ENCODE measurements around the gene TAP2.
"Not testable (repeated sequence)": the region's sequence is repeated elsewhere in the genome, so short reads cannot be mapped to it uniquely, and the experiment has no call there.

Gene TAP2

DNA sequence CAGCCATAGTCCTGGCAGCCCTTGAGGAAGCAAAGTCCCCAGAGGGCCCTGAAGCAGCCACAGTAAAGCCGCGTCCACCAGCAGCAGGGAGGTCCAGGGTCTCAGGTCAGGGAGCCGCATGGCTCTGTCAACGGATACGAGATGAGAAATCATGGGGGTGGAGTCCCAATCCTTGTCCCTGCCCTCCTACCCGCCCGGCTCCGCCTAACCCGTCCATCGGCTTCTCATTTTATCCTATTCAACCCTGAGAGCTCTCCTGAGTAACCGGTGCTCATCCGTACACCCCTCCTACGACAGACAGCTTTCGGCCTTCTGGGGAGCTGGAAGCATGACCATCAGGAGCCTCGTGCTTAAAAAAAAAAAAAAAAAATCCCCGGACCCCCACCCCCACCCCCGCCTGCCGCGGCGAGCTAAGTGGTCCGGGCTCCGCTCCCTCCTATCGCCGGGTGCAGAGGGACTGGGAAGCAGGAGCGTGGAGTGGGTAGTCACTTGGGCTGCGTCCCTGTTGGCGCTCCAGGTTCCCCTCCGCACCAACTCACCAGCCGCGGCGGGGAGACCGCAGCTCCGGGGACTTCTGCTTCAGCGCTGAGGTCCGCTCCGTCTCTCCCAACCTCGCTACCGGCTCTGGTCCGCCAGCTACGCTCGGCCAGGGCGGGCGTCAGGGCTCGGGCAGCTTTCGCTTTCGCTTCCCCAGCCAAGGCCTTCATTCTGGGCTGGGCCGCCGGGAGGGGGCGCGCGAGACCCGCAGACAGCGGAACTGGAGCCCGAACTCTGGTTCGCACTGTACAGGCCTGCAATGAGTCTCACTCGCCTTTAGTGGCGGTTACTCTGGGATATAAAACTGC lies at the start of gene TAP2:
TSS of gene TAP2 (minus strand) at position 626 of the 845 bp plus-strand sequence. CDS start at position 120, 506 bp downstream.
- DNase-seq: peak; percentile 99

- no peak for DNase-seq
These were observed 49.1 kb upstream of the TAP2 start for GRCh38 chr6:32887616-32888015.

DNA sequence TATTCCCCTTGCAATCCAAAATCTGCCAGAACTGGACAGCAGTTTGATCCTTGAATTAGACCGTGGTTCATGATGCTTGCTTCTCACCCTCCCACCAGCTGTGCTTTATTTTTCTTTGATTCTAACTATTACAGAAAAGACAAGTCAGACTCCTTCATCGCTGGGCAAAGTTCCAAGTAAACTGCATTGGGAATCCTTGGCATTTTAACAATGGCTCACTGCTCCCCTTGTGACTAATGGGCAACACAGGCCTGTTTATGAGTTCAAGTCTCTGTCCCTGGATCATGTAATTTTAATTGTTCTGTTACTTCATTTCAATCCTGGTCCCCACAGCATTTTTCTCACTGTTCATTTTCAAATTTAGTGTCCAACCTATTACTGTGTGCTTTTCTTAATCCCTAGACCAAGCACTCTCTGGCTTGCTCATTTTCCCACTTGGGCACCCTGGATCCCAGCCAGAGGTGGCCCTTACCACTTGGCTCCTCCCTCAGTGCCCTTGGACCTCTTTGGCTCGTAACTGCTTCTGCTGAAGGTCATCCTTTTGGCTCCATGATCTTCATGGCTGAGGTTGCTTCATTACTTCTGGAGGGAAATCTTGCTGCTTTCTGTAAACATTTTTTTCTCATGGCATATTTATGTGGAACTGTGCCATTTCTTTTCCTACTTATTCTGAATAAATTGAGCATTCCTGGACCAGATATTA lies 48.3 kb upstream of the TAP2 start:
- no peak for DNase-seq

- DNase-seq: no peak
These were observed 47.3 kb upstream of the TAP2 start for GRCh38 chr6:32885698-32886286.

- no peak for DNase-seq
These were observed 45.2 kb upstream of the TAP2 start for GRCh38 chr6:32883789-32884188.

DNA sequence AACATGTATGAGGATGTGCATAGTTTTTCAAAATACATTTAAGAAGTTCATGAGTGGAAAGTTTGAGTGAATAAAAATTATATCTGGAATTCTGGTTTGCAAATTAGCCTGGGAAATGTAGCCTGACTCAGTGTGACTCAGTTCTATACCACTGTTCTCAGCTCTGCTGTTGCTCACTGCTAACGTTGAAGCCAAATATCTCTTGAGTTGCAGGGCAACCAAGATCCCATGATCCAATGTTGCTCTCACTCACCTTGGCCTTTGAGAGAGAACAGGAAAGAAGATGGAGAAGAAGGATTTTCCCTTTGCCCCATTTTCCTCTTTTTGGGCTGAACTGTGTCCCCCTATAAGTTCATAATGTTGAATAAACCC lies 44.3 kb upstream of the TAP2 start:
- DNase-seq: no peak

DNA sequence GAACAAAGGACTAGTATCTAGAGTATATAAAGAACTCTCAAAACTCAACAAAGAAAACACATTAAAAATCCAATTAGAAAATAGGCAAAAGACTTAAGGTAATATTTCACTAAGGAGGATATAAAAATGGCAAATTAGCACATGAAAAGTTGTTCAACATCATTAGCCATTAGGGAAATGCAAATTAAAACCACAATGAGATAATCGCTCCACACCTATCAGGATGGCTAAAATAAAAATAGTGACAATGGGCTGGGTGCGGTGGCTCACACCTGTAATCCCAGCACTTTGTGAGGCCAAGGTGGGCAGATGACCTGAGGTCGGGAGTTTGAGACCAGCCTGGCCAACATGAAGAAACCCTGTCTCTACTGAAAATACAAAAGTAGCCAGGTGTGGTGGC lies 42.4 kb upstream of the TAP2 start:
- not testable (repeated sequence) for DNase-seq

GRCh38 chr6:32879691-32880090 lies 41.2 kb upstream of the TAP2 start:
- no peak for DNase-seq

- DNase-seq: no peak
These were observed 38.1 kb upstream of the TAP2 start for GRCh38 chr6:32876603-32877002.

DNA sequence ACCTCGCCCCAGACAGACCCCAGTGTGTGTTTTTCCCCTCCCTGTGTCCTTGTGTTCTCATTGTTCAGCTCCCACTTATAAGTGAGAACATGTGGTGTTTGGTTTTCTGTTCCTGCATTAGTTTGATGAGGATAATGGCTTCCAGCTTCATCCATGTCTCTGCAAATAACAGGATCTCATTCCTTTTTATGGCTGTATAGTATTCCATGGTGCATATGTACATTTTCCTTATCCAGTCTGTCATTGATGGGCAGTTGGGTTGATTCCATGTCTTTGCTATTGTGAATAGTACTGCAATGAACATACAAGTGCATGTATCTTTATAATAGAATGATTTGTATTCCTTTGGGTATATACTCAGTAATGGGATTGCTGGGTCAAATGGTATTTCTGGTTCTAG lies 35.4 kb upstream of the TAP2 start:
- not testable (repeated sequence) for DNase-seq

DNA sequence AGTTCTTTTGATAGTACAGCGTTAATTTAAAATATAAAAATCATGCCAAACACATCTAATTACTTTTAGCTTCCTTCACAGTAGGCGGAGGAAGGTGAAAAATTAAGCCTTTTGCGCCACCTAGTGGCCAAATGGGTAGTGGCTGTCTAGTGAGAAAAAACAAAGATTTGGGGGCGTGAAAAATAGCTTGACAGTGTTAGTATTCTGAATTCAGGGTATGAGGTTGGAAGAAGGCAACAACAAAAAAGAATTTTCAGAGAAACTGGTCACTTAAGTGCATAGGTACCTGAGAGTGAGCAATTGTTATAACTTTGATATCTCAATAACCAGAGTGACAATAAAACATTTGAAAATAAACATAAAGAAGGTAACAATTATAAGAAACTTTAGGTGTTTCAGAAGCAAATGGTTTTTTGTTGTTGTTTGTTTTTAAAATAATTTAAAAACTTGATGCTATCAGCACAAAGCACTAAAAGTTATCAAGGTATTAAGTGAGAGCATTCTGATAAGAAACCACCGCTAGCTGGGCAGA lies 29.8 kb upstream of the TAP2 start:
- DNase-seq: peak; percentile 85

DNA sequence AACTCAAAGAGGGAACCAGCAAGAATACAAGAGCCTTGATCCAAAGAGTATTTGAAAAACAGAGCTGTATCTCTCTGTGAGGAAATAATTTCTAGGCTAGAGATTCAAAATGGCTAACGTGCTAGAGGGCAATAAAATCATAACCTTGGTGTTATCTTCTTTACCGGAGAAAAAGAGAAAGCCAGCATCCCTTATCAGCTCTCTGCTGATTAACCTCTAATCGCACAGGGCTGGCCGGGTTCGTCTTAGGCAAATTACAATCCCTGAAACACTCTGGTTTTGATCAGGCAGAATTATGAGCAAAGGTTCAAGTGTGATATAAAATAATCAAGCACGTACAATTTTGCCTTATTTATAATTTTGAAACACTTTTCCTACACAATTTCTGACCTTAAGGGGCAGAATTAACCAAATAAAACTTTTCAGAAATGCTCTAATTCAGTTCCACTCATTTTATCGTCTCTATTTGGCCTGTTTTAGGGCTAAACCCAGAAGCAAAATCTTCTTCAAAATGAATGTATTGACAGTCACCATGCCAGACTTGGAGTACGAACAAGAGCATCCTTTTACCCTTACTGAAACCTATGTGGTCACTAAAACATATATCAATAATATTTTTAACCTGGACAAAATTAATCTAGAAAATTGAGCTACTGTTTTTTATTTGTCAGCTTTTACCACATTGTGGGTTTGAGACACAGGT lies 29.2 kb upstream of the TAP2 start:
- DNase-seq: no peak

DNA sequence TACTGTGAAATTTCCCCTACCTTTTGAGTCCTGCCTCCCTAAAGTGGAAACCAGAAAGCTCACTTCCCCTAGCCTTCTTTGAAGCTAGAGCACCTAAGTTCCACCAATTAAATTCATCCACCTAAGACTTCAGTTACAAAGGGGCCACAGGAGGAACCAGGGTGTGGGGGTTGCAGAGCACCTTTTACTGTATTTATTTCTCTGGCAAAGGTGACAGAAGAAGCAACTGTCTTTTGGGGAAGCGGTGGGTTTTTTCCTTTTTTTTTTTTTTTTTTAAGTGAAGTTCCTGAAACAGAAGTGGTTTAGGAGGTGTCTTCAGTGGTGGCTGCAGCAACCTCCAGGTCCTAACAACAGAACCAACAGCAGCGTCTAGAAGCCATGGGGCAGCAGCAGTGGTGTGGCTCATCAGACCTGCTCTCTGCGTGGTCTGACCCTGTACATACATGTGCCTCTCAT lies 28.5 kb upstream of the TAP2 start:
- DNase-seq: no peak

- no peak for DNase-seq
These were observed 27.3 kb upstream of the TAP2 start for GRCh38 chr6:32865724-32866443.

GRCh38 chr6:32862725-32863124 lies 24.2 kb upstream of the TAP2 start:
- DNase-seq: no peak

- DNase-seq: no peak
These were observed 22.1 kb upstream of the TAP2 start for GRCh38 chr6:32860674-32861073.

DNA sequence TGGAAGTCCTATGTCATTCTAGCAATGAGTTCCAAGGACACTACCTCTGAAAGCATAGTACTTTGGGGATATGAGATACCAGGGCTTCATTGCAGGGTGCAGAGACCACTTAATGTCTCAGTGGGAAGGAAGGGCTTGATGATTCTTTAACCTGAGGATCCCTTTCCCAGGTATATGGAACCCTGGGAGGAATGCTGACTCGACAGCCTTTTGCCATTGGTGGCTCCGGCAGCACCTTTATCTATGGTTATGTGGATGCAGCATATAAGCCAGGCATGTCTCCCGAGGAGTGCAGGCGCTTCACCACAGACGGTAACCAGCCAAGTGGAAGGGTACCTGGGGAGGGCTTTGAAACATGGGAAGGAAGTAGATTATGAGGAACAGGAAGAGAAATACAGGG lies 19.7 kb upstream of the TAP2 start:
- no peak for DNase-seq

DNA sequence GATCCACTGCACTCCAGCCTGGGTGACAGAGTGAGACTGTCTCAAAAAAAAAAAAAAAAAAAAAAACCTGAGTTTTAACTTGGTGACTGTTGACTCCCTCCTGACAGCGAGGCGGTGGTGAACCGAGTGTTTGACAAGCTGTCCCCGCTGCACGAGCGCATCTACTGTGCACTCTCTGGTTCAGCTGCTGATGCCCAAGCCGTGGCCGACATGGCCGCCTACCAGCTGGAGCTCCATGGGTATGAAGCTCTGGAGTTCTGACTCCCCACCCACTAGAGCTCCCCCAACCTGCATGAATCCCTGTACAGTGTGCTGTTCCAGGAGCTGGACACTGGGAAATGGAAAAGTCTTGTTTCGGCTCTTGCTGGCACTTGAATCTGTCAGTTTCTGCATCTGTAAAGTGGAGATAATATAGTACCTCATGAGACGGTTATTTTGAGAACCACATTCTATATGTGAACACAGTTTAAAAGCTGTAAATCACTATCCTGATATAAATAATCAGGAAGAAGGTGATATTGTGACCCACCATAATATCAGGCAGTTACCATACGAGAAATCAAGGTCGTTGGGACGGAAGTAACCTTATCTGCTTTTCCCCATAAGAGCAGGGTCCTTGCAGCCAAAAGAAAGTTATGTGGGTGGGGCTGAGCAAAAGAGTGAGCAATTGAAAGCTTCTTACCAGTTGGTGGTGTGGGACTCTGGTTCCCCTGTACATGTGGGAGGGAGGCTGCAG lies 18.8 kb upstream of the TAP2 start:
- no peak for DNase-seq

DNA sequence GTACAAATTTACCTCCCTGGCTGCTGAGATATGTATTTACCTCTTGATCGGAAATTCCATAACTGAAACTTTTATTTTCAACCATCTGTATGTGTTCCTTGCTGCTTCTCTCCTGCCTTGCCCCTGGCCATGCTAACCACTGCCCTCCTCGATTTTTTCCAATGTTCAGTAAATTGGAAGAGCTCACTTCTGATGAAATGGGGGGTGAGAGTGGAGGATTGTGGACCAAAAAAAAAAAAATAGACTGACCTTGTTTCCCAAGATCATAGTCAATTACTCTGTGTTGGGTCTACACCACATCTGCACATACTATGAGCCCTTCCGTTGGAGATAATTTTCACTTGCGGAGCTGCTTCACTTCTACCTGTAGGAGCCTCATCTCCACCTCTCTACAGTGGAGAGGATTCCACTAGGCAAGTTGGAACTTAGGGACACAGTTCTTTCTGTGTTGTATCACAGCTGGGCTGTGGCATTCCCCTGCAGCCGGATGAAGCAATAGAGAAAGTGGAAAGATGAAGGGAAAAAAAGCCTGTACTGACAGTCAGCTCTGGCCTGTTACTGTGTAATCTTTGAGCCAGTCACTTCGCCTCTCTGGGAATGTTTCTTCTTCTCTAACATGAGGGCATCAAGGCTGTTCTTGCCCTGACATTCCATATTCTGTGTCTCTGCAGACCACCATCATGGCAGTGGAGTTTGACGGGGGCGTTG lies 17.1 kb upstream of the TAP2 start:
- DNase-seq: no peak

DNA sequence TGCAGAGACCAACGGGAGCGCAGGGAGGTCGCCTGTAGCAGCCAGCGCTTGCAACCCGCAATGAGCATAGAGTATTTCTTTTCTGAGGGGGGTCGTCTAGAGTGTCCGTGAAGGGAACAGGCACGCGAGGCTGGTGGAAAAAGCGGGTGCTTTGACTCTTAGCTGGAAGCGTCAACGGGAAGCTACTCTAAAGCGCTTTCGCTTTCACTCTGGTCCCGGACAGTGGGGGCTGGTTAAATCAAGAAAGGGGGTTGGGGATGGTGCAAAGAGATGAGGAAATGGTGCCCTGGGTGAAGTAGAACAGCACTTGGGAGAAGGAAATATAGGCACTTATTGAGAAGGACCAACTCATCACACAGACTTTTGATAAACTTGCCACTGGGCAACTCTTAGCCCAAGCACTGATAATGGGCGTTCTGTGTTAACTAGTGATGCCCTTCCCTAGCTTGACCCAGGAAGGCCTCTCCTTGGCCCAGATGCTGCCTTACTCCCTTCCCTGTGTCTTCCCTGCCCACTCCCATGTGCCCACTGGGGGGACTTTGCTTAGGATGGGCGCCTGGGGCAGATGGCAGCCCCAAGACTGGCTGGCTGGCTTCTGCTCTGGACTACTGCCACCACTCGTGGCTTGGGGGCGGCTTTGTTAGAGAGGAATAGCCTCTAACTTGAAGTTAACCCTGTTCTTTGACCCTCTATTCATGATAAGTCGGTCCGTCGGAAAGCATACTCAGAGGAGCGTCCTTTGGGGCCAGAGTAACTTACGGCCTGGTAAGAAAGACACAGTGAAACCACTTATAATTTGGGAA lies 16.0 kb upstream of the TAP2 start:
- no peak for DNase-seq
